ENCODE measurements around the gene LHCGR.

DNA sequence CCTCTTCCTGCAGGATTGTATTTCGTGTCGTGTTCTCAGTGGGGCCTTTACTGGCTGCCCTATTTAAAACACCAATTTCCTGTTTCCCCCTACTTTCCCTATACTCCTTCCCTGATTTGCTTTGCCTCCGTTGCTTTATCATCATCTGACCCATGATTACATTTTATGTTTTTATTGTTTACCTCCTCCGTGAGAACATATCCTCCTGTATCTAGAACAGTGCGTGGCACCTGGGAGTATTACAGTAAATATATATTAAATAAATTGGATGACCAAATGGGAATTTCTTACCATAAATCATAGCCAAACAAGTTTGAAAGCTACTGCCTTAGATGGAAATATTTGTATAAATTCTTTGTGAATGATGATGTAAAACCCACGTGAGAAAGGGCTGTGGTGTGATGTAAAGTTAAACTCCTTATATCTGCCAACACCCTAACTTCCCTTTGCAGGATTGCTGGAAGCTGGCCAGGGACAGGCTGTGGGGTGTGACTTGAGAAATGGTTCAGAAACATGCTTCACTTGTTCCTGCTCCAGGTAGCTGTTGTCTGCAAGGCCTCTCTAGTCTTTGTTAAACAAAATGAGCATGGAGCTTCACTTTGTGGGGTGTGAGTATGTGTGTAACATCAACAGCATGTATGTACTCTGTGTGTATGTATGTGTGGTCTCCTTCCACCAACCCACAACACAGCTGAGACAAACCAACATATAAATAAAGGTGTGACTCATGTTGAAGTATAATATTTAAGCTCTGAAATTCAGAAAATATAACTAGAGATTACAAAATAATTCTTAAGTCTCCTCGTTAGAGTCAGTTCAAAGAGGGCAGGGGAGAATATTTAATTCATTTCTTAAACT is 40.3 kb downstream of the LHCGR start:
- TF ChIP-seq GATA3 (IDR thresholded peaks at IDR 0.05; ENCODE audit: low read depth, low read length): no peak
- no peak for TF ChIP-seq GATA2 (IDR thresholded peaks at IDR 0.05; ENCODE audit: low read depth, low read length)
